AG04450 (cell line): ENCODE results near the gene MTHFSD. TPM values are rescaled to one million over a fixed set of nuclear protein-coding genes. Genes with fewer than 3 reads are reported as not detected.

Experiments
- CTCF ChIA-PET: fragments of 300-600, 350-600 bp; formaldehyde crosslinking; extraction: SDS; loops from one replicate; lab custom pipeline; 2022; ENCODE audit warnings: antibody characterized with exemption, inconsistent platforms; lab: Charles Lee
- POLR2A ChIA-PET: fragments of 350-600 bp; formaldehyde crosslinking; extraction: SDS; loops from one replicate; lab custom pipeline; 2021; ENCODE audit warnings: antibody characterized with exemption, inconsistent platforms; lab: Yijun Ruan, JAX
- DNase-seq: peaks from one replicate; pipeline ENCODE4 v3.0.0-alpha.2; 2011; ENCODE audit warnings: low read depth, low spot score
- H3K27ac ChIP-seq: one replicate; pipeline ENCODE4 v1.5.1; 2012; ENCODE audit warnings: low read depth, low read length, control low read depth
- H3K27me3 ChIP-seq: one replicate; pipeline ENCODE4 v1.6.0; 2012; ENCODE audit warnings: low read length; ENCODE audit not compliant: control insufficient read depth, insufficient read depth
- H3K4me3 ChIP-seq: 2 replicates; pipeline ENCODE4 v1.5.1; 2011; ENCODE audit warnings: mild to moderate bottlenecking, low read depth, low read length, control low read depth
- H3K9me3 ChIP-seq: 2 replicates; pipeline ENCODE4 v1.5.1; 2012; ENCODE audit warnings: low read length; ENCODE audit not compliant: control insufficient read depth, insufficient read depth
- CTCF ChIP-seq: IDR thresholded peaks from 2 replicates; pipeline ENCODE4 v1.5.1; 2011; ENCODE audit warnings: low read depth, low read length, control low read depth, inconsistent platforms
- polyA plus RNA-seq: library from polyadenylated mRNA; depleted of rRNA; stranded (reverse); fragments of >200 nt; gene quantifications from 2 replicates; pipeline ENCODE4 v1.2.3, GENCODE V29; 2011

MTHFSD gene
- polyA plus RNA-seq, 1 experiment, result 16.7 TPM

DNA sequence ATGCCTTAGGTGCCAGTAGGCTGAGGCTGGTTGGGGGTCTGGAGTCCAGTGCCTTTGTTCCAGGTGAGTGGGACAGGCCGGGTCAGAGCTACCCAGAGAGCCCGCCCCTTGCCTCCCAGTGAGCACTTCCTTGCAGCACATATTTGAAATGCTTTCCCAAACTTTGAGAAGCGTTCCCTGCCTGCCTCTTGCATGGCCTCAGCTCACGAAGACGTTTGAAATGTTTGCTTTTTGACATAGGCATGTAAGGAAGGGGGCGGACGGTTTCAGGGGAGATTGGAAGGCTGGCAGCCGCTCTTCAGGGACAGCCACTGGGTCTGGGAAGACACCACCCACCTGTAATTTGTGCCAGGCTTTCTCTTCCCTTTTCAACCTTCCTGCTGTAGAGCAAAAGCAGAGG lies 18.2 kb upstream of the MTHFSD start:
- no peak overlapping the region for H3K4me3 ChIP-seq
- H3K27me3 ChIP-seq, result no peaks in the 10 kb centered on the region
- ChIA-PET POLR2A (no interaction called here), CTCF (interaction anchor here (1.0 to 2.4 kb wide), 2 partner anchors 10 to 489 kb away, joined by 3 to 7 read pairs; no protein-coding TSS in a partner anchor)
- no peaks in the 10 kb centered on the region; the same call in 1 of the 2 replicates for H3K9me3 ChIP-seq
- TF ChIP-seq CTCF, result no peak
- no peak overlapping the region for H3K27ac ChIP-seq
- no peak for DNase-seq

GRCh38 chr16:86572606-86573005 lies 17.6 kb upstream of the MTHFSD start:
- DNase-seq, result no peak
- Histone ChIP-seq H3K9me3 (no peaks in the 10 kb centered on the region; the same call in 1 of the 2 replicates), H3K27me3 (no peaks in the 10 kb centered on the region), H3K27ac (no peak overlapping the region), H3K4me3 (no peak overlapping the region)
- ChIA-PET CTCF (interaction anchor here (1.0 to 2.4 kb wide), 2 partner anchors 10 to 490 kb away, joined by 3 to 7 read pairs; no protein-coding TSS in a partner anchor), POLR2A (no interaction called here)
- TF ChIP-seq CTCF, result no peak

DNA sequence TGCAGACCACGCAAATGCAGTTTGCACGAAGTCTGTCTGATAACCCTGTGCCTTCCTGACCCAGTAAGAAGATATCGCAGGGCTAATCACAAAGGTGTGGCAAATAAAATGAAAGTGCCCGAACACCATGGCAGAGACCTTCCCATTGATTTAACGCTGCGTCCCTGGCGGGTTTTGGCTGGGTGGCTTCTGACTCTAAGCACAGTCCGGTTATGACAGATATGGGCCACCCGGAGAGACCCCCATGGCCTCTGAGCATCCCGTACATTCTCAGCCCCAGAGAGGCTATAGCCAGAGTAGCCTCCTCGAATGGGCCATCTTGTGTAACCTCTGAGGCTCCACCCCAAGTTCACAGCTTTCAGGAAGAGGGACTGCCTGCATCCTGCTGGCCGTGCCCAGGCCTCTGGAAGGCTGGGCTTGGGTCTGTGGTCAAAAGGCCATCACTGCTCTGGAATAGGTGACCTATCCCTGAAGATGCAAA lies 17.0 kb upstream of the MTHFSD start:
- Histone ChIP-seq H3K9me3 (no peaks in the 10 kb centered on the region; the same call in 1 of the 2 replicates), H3K4me3 (no peak overlapping the region), H3K27me3 (no peaks in the 10 kb centered on the region), H3K27ac (no peak overlapping the region)
- DNase-seq, result no peak
- POLR2A ChIA-PET, result interaction anchor here (0.6 kb wide), 1 partner anchor 179 kb away, joined by 3 read pairs; no protein-coding TSS in a partner anchor
- TF ChIP-seq CTCF, result no peak
- CTCF ChIA-PET, result interaction anchor here (2.4 kb wide), 1 partner anchor 490 kb away, joined by 7 read pairs; no protein-coding TSS in a partner anchor

- POLR2A ChIA-PET, result interaction anchor here (0.6 kb wide), 1 partner anchor 180 kb away, joined by 3 read pairs; no protein-coding TSS in a partner anchor
- CTCF ChIA-PET, result interaction anchor here (1.5 to 2.6 kb wide), 2 partner anchors 446 to 491 kb away, joined by 4 to 21 read pairs; no protein-coding TSS in a partner anchor
- Histone ChIP-seq H3K9me3 (no peaks in the 10 kb centered on the region; the same call in 1 of the 2 replicates), H3K27ac (no peak overlapping the region), H3K4me3 (no peak overlapping the region), H3K27me3 (no peaks in the 10 kb centered on the region)
- TF ChIP-seq CTCF, result no peak
- no peak for DNase-seq
Observed at GRCh38 chr16:86571530-86571915, 16.5 kb upstream of the MTHFSD start.
